Dedifferentiated amniotic fluid mesenchymal stem cell (primary cell): ENCODE data around the gene CDH18.

ENCODE experiments used
- DNase-seq: peaks from one replicate; pipeline ENCODE4 v3.0.0-alpha.2; 2016; ENCODE audit errors: extremely low spot score

The CDH18 gene

DNA sequence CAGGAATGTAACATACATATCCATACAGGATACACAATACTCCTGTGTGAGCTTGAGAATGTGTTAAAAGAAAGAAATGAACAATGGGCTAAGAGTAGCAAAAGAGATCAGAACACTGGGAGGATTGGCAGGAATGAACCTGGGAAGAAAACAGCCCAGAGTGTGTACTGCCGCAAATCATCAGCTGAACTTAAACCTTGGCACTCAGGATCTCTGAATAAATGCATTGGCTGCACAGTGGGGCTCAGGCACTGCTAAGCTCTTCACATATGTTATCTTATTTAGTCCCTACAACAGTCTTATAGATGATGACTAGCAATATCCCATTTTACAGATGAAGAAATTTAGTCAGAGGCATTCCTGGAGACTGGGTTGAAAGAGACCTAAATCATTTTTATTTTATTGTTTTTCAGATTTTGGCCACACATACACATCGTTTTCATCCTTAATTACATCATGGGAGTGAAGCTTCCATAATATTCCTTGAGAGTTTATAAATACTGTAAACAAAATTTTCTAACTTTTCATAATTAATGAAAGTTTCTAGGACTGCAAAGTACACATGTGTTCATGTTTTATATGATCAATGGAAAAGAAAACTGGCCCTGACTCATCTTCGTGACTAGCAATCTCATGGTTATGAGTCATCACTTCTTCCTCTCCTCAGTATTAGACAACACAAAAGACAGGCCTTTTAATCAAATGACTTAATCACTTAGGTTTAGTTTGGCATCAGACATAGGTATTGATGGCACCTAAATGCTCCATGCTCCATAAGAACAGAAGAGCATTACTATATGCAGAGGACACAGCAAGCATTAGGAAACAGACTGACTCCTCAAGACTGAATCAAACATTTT is 59.2 kb downstream of the CDH18 start:
- DNase-seq, result peak; percentile 73

- DNase-seq, result no peak
Observed at GRCh38 chr5:19927919-19928318, 60.1 kb downstream of the CDH18 start.

DNA sequence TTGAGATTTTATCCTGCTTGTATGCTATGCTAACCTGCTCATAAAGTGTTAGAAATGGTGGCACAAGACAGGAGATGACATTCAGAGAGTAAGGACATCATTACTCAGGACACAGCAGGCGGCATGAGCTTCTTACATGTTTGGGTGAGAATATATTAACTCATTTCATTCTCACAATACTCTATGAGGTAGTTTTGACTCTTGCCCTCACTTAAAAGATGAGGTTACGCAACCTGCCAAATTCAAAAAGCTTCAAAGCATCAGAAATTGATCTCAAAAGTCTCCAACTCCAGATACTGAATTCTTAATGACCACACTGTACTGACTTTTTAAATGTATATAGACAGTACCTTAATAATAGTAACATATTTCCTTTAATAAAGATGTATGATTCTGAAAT is 60.8 kb downstream of the CDH18 start:
- DNase-seq, result no peak

DNA sequence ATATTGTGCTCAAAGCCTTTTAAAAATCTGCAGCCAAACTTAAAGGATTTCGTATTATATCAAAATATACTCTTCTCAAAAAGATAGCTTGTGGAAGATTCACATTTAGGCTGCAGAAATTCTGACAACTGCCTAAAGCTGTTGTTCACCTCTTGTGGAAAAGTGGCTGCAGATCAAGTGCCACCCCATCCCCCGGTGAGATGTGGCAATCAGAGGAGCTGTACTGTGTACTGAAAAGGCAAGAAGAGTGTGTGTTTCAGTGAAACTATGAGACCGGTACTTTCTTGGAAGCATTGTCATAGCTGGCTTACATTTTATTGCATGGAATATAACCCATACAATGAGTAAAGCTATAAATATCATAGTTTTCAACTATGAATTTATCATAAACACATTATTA is 64.3 kb downstream of the CDH18 start:
- peak; percentile 16 for DNase-seq

DNA sequence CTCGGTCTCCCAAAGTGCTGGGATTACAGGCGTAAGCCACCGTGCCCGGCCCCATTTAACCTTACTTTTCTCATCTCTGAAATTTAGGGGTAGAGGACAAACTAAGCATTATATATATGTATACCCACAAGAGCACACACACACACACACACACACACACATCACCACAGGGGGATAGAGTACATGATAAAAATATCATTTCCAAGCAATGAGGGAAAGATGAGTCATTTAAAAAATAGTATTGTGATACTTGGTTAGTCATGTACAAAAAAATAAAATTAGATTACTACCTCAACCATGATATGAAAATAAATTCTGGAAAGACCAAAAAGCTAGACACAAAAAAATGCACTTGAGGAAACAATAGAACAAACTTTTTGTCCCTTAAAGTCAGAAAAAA is 67.2 kb downstream of the CDH18 start:
- DNase-seq, result no peak

DNA sequence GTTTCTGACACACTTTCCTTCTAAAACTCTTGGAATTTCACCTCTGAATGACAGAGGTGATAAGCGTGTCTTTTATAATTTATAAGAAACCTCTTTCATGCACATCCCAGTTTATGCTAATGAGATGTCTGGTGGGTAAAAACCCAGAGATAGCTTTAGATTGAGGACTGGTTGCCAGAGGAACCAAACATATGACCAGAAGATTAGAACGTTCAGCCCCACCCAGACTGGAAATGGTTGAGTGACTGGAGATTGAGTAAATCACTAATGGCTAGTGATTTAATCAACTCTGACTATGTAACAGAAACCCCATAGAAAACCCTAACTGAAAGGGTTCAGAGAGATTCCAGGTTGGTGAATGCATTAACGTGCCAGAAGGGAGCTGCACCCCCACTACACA is 69.2 kb downstream of the CDH18 start:
- no peak for DNase-seq

GRCh38 chr5:19917588-19918122 is 70.3 kb downstream of the CDH18 start:
- no peak for DNase-seq

DNA sequence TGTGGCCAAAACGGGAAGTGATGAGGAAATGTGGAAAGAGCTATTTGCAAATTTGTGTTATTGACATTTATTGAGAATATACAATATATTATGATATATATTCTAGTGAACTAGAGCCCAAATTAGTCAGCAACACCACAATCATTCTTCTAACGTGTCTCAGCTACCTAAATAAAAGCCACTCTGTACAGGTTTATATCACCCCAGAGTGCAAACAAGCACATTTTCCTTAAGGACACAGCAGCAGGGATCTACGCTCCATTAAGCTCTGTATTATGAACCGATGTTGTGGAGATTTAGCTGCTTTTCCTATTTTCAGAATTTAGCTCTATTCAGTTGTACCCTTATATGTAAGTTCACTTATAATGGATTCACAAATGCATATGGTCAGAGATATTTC is 77.9 kb downstream of the CDH18 start:
- DNase-seq, result no peak

DNA sequence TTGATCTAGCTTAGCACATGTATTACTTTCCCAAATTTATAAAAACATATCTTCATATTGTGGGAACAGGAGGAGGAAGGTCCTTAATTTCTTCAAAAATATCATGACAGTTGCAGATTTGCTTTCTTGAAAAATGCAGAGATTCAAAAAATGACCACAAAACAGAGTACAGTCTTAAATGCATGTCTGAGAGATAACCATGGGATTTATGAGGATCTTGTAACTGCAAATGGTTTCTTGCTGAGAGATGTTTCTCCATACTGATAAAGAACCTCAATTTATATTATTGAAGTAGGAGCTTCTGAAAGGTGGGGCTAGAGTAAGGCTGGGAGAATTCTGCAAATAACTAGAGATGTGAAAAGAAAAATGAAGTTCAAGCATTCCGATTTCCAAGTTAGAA is 83.2 kb downstream of the CDH18 start:
- DNase-seq, result no peak

DNA sequence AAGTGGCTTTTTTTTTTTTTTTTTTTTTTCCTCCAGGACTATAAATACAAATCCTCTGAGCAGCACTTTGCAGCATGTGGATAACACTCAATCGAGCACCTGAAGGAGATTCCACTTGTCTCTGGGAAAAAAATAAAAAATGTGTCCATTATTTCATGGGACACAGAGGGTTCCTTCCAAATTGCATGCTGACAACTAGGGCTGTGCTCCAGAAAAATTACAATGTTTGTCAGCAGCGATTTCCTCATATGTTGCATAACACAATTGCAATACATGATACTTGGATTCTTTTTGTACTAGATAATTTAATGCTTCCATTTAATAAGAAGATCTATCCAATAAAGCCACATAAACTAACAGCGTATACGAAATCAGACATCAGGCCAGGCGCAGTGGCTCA is 84.4 kb downstream of the CDH18 start:
- no peak for DNase-seq

GRCh38 chr5:19902316-19902934 is 85.6 kb downstream of the CDH18 start:
- no peak for DNase-seq

- DNase-seq, result no peak
Observed at GRCh38 chr5:19900269-19900668, 87.7 kb downstream of the CDH18 start.

DNA sequence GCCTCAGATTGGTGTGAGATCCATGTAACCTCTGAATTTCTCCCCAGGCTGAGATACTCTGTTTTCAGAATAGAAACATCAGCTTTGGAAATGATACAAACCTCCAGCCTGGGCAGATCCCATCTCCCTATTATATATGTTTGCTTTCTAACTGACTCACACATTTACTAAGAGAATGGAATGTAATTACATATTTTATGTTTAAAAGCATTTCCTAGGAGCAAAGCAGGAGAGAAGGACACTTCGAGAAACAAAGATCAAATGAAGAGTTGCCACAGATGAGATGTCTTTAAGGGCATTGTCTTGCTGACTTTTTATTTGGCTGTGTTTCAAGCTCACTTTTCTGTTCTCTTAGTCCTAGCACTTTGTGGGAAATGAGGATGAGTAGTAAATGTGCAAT is 96.3 kb downstream of the CDH18 start:
- DNase-seq, result peak; percentile 70

DNA sequence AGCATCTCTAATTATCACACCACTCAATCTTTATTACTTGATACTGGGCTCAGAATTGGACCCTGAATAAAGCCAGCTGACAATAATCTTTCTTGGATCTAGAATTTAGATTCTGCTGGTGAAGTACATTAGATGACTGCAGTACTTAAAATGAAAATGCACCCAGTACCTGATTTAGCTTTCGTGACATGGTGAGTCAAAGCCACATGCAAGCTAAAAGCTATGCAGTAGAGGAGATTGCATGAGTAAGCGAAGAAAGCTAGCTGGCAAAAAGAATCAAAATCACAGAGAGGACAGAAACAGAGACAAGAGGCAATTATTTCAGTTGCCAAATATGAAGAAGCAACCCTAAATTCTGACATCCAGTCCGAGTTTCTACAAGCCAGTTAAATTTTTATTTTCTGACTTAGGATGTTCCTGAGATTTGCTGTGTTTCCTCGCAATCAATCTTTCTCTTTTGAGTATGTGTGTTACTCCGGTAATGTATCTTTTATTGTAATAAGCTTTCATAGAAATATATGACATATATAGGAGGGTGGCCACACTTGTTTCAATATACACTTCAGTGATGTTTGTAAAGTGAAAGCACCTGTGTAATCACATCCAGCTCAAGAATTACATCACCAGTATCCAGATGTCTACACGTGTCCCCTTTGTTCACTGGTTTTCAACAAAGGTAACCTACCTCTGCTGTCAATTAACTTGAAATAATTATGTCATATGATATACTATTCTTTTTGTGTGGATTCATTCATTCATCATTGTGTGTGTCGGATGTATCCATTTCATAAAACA is 101.7 kb downstream of the CDH18 start:
- peak; percentile 85 for DNase-seq

DNA sequence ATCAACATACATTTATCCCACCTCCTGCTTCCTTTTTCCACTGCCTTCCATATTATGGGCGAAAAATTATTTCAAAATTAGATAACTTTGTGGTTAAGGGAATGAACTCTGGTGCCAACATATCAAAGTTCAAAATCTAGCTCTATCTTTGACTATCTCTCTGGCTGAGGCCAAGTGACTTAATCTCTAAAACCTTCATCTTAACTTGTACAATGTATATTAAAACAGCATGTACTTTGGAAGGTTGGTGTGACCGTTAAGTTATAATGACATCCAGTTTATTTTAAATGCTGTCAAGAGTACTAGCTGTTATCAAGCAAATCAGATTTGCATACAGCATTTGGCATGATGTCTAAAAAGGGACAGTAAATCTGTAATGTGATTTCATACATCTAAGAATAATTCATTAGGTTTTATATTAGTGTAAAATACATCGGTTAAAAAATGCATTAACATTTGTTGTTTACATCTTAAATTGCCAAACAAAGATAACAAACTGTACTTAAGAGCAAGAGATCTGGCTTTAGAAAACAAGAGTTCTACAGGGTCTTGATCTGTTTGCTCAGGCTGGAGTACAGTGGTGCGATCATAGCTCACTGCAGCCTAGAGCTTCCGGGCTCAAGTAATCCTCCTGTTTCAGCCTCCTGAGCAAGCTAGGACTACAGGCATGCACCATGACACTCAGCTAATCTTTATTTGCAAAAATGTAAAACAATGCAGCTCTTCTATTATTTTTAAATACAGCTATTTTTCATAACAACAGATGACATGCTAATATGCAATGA is 102.8 kb downstream of the CDH18 start:
- no peak for DNase-seq

- no peak for DNase-seq
Observed at GRCh38 chr5:19880859-19881436, 107.1 kb downstream of the CDH18 start.

GRCh38 chr5:19880458-19880857 is 107.5 kb downstream of the CDH18 start:
- DNase-seq, result no peak

DNA sequence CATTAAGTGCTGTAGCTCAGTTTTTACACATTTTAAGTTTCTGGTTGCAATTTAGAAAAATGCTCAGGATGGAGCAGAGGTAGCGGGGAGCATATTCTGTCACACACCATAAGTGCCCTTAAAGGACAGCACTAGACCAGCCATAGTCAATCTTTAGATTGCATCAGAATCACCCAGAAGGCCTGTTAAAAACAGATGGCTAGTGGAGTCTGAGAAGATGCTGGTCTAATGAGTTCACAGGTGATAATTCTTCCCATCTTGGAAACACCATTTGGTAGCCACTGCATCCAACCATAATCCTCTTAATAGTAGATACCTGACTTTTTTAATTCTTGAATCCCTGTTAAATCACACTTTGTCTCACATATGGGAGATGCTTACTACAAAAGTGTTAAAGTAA is 113.2 kb downstream of the CDH18 start:
- no peak for DNase-seq

DNA sequence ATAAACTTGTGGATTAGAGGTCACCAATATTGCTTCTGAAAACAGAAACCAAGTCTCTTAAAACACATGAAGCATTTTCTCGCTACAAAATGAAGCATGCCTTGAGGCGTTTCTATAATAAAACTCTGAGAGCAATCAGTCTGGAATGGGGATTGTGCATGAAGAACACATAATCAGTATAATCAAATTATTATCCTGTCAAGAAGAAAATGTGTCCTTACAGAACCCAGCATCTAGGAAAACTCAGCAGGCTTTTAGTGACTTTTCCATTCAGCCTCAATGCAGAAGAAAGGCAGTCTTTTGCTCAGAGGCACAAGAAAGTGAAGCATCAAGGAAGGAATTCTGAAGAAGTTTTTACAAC is 121.9 kb downstream of the CDH18 start:
- DNase-seq, result peak; percentile 66

GRCh38 chr5:19865336-19866089 is 122.5 kb downstream of the CDH18 start:
- DNase-seq, result no peak

DNA sequence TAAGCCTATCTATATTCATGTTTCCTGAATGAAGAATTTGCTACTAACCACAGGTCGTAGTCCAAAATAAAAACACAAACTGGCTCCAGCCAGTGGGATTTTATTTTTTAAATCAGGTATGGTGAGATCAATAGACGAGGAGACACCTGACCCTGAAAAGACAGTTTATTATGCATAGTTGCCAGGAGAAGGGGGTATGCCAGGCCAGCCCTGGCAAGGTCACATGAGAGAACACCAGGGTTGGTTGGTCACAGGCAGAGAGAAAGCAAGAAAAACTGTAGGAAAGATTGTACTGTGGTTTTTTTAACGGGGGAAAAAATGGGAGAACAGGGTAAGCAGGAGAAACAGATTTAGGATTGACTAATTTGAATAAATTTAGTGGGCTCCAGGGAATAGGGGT is 125.3 kb downstream of the CDH18 start:
- no peak for DNase-seq
